Bronchial epithelial cell (primary cell): ENCODE measurements around the gene DPP6. TPM values are rescaled to one million over a fixed set of nuclear protein-coding genes. Genes with fewer than 3 reads are reported as not detected.

Source experiments
- DNase-seq: peaks from one replicate; pipeline ENCODE4 v3.0.0-alpha.2; 2010; ENCODE audit warnings: low read depth
- FAIRE-seq: peaks from 2 replicates; lab custom pipeline; 2011; peaks lifted over from hg19 to GRCh38; lab: Jason Lieb, UNC
- H3K27me3 ChIP-seq: 2 replicates; pipeline ENCODE4 v1.5.1; 2011; ENCODE audit warnings: low read length; ENCODE audit not compliant: control insufficient read depth, insufficient read depth
- H3K36me3 ChIP-seq: 2 replicates; pipeline ENCODE4 v1.5.1; 2011; ENCODE audit warnings: low read length; ENCODE audit not compliant: control insufficient read depth, insufficient read depth
- H3K4me3 ChIP-seq: 2 replicates; pipeline ENCODE4 v1.5.1; 2011; ENCODE audit warnings: mild to moderate bottlenecking, low read depth, low read length, control low read depth
- total RNA-seq: library from RNA; depleted of rRNA; stranded (reverse); fragments of >200 nt; gene quantifications from 2 replicates; pipeline ENCODE4 v1.2.1, GENCODE V29; 2014
- TF ChIP-seq, protein P1 (sequence below): IDR thresholded peaks from 2 replicates; pipeline ENCODE4 v1.5.1; 2011; ENCODE audit warnings: mild to moderate bottlenecking, moderate library complexity, low read length, control low read depth, inconsistent platforms; ENCODE audit not compliant: insufficient read depth, severe bottlenecking

Gene DPP6
- total RNA-seq, 1 donor from 2014 or later: not detected

- DNase-seq (no peak), FAIRE-seq (no peak)
- Histone ChIP-seq H3K36me3 (no peaks in the 10 kb centered on the region), H3K4me3 (no peak overlapping the region), H3K27me3 (no peaks in the 10 kb centered on the region)
- TF ChIP-seq, protein P1, sequence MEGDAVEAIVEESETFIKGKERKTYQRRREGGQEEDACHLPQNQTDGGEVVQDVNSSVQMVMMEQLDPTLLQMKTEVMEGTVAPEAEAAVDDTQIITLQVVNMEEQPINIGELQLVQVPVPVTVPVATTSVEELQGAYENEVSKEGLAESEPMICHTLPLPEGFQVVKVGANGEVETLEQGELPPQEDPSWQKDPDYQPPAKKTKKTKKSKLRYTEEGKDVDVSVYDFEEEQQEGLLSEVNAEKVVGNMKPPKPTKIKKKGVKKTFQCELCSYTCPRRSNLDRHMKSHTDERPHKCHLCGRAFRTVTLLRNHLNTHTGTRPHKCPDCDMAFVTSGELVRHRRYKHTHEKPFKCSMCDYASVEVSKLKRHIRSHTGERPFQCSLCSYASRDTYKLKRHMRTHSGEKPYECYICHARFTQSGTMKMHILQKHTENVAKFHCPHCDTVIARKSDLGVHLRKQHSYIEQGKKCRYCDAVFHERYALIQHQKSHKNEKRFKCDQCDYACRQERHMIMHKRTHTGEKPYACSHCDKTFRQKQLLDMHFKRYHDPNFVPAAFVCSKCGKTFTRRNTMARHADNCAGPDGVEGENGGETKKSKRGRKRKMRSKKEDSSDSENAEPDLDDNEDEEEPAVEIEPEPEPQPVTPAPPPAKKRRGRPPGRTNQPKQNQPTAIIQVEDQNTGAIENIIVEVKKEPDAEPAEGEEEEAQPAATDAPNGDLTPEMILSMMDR: no peak
Observed at GRCh38 chr7:154852205-154852604, 800.0 kb downstream of the DPP6 start.

GRCh38 chr7:154853063-154853726 is 801.0 kb downstream of the DPP6 start:
- DNase-seq (no peak), FAIRE-seq (no peak)
- no peaks in the 10 kb centered on the region for H3K27me3 ChIP-seq

DNA sequence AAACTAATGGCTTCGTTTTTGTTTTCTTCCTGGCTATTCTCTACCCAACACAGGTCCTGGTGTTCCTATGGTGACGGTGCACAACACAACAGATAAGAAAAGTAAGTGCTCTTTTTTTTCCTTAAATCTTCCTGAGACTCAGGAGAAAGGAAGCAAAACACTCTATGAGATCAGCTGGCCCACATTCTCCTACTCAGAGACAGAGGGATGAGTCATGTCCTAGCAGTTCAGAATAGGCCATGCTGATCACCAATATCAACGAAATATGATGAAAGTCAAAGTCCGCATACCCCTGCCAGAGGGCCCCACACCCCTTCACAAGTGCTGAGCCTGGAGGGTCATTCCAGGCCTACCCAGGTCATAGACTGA is 801.5 kb downstream of the DPP6 start:
- TF ChIP-seq, protein P1: no peak
- FAIRE-seq: no peak
- no peak for DNase-seq
- H3K27me3 ChIP-seq: no peaks in the 10 kb centered on the region
- H3K4me3 ChIP-seq: no peak overlapping the region
- no peaks in the 10 kb centered on the region for H3K36me3 ChIP-seq

More at GRCh38 chr7:154853063-154853726, 801.0 kb downstream of the DPP6 start:
- Histone ChIP-seq H3K4me3 (no peak overlapping the region), H3K36me3 (no peaks in the 10 kb centered on the region)
- TF ChIP-seq, protein P1: no peak

DNA sequence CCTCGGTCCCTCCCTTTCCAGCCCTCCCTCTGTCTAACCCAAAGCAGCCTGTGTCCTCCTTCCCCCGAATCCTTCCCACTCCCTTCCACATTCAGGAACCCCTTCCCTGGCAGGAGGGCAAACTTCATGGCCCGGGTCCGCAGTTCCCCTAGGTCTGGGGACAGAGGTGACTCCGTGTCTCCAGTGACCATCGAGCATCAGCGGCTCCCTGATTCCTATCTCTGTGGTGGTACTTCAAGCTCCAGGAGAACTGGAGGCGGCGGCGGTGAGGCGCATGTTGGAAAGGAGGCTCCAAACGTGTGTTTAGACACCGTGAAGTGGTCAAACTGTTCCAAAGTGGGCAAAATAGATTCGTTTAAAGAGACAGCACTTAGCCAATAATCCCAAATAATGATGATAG is 802.6 kb downstream of the DPP6 start:
- no peaks in the 10 kb centered on the region for H3K36me3 ChIP-seq
- no peak overlapping the region for H3K4me3 ChIP-seq
- H3K27me3 ChIP-seq: no peaks in the 10 kb centered on the region
- TF ChIP-seq, protein P1: no peak
- FAIRE-seq (no peak), DNase-seq (no peak)

- FAIRE-seq (no peak), DNase-seq (no peak)
- Histone ChIP-seq H3K4me3 (no peak overlapping the region), H3K36me3 (no peaks in the 10 kb centered on the region), H3K27me3 (no peaks in the 10 kb centered on the region)
- TF ChIP-seq, protein P1: no peak
Observed at GRCh38 chr7:154855366-154855765, 803.2 kb downstream of the DPP6 start.

DNA sequence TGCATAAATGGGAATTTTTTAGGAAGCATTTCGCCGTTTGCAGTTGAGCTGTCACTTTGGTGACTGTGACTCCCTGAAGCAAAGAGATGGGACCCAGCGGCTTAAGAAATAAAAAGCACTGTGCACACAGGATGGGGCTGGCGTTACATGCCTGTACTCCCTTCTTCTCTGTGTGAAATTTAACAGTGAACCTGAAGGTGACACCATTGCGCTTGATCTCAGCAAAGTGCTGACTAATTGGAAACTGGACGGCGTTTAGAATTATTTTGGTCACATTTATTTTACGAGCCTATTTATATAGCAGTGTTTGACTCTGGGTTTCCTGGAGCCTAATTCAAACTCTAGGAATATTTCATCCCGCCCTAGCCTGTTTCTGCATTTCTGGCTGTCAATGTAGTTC is 804.5 kb downstream of the DPP6 start:
- Histone ChIP-seq H3K36me3 (no peaks in the 10 kb centered on the region), H3K4me3 (no peak overlapping the region), H3K27me3 (no peaks in the 10 kb centered on the region)
- TF ChIP-seq, protein P1: no peak
- DNase-seq: no peak
- FAIRE-seq: no peak
